NCI-H1105 (cell line): ENCODE measurements around the gene PCBP3.
"Not testable (repeated sequence)": the region's sequence is repeated elsewhere in the genome, so short reads cannot be mapped to it uniquely, and the experiment has no call there.

Source experiments
- DNase-seq: peaks from one replicate; lab custom pipeline; 2025; lab: John Stamatoyannopoulos, UW

Gene PCBP3

DNA sequence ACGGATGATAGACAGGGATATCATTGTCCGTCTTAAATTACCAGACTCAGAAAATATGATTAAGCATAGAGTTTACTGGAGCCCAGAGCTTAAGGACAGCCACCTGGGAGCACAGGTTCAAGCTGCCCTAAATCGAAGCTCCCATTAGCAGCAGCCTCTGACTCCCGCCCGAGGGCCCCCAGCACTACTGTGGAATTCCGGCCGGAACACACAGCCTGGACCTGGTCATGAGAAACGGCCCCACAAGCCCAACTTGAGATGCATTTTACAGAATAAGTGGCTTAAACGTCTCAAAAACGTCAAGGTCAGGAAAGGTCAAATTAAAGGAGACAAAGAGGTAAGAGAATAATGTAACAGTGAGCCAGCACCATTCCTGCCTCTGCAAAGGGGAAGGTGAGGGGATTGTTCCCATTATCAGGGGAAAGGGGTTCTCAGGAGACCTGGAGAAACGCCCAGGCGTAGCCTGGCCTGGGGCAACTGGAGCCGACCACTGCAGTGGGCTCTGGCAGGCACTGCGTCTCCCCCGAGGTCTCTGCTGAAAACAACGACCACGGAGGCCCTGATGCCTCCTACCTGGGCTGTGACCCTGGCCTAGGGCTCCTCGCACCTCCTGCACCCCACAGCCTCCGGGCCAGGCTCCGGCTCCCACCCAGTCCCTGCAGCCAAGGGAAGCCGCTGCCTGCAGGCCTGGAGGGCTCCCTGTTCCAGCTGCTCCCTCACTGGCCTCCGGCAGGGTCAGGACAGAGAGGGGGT is 326.6 kb downstream of the PCBP3 start:
- no peak for DNase-seq

DNA sequence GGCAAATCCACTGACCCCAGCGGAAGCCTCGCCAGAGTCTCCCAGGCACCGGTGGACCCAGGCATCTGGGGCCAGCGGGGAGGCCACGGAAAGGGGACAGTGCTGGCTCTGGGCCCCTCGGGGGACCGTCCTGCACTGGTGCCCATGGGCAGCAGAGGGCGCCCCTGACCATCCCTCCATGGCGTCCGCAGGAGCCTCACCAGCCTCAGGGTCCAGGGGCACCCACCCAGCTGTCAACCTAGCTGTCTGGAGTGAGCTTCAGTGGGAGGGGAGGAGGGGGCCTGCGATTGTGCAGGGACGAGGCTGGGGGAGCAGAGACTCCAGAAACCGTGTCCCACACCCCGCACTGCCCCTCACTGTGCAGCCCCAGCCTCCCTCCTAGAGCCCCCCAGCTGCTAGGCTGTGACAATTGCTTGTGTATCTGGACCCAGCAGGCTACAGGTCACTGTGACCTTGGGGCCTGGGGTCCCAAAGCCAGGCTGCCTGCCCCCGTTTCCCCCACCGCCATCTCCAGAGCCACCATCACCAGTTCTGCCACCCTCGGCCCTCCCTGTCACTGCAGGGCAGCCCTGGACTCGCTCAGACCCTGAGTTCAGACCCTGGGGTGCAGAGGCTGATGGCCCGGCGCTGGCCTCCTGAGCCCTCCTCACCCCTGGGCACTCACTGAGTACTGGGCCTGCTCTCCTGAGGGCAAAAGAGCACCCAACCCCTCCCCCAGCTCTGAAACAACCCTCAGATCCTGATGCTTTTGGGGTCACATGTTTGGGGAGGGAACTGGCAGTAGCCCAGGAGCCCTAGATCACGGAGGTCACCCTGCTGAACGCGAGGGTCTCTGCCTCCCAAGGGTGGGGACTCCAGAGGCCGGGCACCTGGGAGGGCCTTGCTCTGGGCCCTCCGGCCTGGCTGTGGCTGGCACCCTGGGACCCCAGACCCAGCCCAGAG is 327.4 kb downstream of the PCBP3 start:
- peak; percentile 15 for DNase-seq

DNA sequence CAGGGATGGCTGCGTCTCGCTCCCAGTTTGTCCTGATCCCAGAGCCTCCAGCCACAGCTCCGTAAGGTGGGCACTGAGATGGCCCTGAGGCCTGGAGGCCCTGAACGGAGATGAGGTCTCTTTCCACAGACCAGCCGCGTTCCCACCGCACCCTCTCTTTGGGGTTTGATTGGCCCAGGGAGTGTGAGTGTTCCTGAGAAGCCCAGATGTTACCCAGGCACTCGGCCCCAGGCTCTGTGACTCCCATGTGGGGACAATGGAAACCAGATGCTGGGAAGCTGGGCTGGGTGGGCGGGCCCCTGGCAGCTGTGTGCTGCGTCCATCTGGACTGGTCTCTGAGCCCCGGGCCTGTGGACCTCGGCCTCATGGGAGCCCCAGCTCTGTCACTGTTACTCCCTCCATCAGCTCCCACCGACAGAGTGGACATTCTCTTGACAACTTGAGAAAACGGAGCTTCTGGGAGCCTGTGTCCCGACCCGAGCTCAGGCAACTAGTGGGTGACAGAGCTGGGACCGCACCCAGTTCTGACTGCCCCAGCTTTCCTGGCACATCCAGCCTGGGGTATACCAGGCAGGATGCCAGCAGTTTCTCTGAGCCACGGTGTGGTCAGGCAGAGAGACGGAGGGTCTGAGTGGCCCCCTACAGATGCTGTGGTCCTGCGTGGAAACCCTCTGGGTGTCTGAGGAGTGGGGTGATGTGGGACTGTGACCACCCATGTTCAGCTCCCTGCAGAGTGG is 328.3 kb downstream of the PCBP3 start:
- no peak for DNase-seq

DNA sequence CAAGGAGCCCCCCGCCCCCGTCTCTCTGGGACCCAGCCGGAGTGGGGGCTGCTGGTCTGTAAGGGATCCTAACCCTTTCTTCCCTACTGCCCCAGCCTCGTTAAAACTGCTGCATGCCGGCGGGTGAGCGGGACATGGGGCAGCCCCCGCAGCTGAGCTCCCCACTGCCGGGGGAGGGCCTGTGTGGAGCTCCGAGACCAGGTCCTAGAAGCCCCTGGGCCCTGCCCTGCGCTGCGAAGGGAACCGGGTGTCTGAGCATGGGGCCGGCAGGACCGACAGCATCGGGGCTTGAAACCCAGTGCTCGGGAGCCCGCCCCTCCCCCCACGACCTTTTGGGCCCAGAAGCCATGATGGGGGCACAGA is 328.8 kb downstream of the PCBP3 start:
- no peak for DNase-seq

DNA sequence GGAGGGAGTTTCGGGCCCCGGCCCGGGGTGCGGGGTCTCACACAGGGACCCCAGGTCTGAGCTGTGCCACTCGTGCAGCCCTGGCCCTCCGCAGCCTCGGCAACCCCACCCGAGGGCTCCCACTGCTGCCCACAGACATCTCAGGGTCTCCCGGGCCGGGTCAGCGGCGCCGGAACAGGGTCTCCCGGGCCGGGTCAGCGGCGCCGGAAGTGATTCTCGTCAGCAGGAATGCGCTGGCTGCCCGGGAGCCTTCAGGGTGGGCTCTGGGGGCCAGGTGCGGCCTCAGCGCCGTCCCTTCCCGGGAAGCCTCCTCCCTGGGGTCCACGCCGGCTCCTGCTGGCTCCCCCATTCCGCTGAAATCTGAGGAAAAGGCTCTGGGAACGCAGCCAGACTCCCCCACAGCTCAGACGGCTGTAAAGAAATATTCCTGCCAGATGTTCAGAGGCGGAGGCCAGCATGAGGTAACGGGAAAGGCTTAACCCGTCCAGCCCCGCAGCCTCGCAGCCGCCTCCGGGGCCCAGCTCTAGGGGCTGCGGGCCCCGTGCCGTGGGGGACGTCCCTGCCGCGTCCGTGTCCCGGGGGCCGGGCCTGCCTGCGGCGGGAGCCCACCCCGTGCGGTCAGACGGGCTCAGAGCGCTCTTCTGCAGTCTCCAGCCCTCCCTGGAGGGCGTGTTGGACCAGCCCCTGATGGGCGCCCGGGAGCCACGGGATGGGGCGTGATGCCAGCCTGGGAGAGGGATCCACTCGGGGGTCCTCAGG is 329.4 kb downstream of the PCBP3 start:
- peak; percentile 40 for DNase-seq

DNA sequence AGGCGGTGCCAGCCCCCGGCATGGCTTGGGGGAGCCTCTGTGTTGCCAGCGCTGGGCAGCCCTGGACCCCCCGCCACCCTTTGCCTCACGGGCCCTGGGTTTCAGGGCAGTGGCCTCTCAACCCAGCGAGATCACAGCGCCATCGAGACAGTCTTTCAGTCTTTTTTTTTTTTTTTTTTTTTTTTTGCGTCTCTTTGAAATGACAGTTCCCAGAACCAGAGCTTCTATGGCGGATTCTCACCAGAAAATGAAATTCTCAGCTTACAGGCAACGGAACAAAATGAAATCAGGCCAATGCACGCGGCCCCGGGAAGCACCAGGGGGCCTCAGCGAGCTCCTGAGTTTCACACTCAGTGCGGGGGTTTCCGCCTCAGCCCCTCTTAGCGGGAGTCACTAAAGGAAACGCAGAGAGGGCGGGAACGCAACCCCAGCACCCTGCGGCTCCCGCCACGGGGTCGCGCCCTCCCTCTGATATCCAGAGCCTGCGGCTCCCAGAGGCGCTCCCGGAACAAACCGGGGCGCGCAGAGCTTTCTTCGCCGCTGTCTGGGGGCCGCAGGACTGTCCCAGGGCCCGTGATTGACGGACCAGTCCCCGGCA is 330.0 kb downstream of the PCBP3 start:
- DNase-seq, result peak; percentile 80

DNA sequence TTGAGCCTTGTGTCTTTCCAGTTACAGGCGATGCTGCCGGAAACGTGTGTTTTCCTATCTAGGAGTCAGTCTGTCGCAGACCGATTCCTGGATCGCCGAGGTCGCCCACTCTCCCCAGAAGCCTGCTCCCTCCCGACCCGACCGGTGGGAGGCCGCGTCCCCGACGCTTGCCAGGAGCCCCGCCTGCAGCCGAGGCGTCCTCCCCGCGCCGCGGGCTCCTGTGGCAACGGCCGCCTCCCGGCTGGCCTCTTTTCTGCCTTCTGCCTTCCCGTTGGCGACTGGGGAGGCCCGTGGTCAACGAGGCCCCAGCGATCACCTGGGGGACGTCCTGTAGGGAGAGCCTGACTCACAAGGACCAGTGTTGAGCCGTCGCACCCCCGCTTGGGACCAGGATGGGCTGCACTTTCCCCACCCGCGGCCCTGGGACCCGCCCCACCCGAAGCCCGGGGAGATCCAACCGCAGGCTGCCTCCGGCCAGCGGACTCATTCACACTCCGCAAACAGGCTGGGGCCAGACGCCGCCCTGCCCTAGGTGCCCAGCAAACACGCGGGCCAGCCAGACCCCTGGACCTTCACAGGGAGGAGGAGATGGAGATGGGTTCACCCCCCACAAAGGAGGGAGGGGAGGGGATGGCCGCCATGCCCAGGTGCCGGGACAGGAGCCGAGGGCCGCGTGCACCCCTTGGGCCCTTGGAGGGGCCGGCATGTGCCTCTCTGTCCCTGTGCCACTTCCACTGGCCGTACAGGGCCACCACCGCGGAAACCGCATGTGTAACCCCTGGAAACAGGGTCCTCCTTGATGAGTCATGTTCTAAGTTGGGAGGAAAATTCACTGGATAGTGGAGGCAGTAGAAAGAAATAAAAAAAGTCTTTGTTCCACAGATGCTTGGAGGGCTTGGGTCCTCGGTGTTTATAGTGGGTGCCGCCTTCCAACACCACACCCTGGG is 330.8 kb downstream of the PCBP3 start:
- peak; percentile 23 for DNase-seq

DNA sequence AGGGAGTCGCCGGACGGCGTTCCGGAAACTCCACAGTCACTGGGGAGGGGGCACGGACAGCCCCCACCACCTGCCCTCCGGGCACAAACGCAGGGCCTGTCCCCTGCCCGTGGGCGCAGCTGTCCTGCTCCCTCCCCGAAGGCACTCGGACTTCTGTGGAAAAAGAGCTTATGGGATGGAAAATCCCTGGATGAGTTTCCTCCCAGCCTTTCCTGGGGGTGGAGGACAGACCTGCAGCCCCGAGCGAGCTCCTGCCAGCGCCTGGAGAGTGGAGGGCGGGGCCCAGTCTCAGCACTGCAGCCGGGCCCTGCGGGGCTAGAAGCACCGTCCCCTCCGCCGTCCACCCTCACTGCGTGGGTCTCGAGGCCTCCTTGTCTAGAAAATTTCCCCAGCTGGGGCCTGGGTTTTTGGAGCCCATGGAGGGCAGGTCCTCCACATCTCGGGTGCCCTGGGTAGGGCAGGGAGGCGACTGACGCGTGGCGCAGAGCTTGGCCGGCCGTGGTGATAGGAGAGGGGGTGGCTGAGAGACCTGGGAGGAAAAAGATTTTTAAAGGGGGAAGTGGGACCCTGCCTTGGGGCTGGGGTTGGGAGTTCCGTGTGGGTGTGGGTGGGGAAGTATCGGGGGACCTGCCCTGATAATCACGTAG is 331.6 kb downstream of the PCBP3 start:
- DNase-seq, result no peak

DNA sequence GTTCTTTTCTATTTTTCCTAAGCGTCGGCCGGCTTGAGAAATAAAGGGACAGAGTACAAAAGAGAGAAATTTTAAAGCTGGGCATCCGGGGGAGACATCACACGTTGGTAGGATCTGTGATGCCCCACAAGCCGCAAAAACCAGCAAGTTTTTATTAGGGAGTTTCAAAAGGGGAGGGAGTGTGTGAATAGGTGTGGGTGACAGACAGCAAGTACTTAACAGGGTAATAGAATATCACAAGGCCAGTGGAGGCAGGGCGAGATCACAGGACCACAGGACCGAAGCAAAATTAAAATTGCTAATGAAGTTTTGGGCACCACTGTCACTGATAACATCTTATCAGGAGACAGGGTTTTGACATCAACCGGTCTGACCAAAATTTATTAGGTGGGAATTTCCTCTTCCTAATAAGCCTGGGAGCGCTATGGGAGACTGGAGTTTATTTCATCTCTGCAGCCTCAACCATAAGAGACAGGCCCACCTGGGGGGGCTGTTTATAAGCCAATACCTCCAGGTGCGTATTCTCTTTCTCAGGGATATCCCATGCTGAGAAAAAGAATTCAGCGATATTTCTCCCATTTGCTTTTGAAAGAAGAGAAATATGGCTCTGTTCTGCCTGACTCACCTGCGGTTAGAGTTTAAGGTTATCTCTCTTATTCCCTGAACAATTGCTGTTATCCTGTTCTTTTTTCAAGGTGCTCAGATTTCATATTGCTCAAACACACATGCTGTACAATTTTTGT is 332.3 kb downstream of the PCBP3 start:
- DNase-seq, result not testable (repeated sequence)

DNA sequence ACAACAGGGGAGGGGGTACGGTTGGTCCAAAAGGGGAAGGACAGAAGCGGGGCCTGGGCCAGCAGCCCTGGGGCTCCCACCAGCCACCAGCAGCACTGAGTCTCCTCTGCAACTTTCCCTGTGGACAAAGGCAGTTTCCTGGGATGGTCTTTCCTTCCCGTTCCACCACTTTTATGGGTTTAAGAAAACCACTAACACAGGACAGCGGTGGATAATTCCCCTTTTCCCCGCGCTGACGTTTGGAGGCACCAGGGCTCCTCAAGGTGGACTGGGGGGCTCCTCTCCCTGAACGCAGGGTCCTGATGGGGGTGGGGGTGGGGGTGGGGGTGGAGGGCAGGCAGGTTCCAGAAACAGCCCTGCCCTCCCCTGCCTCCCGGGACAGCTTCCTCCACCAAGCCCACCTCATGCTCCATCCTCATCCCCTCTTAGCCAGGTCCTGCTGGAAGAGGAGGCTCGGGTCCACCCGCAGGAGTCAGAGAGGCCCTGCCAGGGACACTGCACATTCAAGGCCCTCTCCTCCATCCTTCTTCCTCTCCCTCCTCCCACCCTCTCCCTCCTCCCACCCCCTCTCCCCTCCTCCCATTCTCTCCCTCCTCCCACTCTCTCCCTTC is 333.3 kb downstream of the PCBP3 start:
- DNase-seq, result no peak

DNA sequence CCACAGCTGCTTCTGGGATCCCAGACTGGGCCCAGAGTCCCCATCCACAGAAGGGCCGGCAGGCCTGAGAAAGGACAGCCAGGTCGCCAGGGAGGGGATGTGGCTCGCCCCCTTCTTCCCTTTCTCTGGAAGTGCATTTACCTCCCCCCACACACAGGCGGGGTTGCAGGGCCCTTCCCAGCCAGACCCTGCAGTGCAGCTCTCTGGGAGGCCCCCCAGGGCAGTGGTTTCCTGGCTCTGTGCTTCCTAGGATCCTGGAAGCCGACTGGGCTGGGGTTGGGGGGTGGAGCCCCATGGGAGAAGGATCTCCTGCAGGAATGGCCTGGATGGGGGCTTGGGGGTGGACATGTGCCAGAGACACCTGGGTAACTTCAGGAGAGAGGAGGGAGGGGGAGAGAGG is 333.9 kb downstream of the PCBP3 start:
- no peak for DNase-seq

DNA sequence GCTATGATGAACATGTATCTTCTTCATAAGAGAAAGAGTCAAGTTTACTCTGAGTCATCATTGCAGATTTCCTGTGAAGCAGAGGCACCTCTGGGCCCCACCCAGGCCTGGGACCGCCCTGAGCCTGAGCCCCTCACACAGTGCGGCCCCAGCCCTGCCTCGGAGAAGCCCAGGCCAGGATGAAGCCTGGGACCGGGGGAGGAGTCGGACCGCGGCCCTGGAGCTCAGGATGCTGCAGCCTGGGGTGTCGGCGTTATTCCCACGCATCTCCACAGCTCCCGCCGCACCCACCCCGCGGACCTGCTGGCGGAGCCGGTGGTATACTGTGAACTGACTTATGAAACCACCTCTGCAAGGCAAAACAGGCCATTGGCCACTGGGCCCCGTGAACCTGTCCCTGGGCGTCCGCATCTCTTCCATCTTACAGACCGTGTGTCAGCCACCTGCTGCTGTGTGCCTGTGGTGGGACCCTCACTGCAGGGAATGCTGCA is 335.7 kb downstream of the PCBP3 start:
- no peak for DNase-seq

DNA sequence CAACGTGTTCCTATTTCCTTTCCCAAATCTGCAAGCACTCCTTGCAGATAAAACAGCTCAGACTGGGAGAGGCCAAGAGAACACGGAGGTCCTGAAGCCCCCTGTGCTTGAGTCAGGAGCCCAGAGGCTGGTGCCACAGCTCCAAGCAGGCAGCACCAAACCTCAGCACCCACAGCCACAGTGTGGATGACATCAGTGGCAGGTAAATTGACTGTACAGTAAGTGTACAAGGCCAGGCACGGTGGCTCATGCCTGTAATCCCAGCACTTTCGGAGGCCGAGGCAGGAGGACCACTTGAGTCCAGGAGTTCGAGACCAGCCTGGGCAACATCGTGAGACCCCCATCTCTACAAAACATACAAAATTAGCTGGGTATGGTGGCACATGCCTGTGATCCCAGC is 336.1 kb downstream of the PCBP3 start:
- no peak for DNase-seq

DNA sequence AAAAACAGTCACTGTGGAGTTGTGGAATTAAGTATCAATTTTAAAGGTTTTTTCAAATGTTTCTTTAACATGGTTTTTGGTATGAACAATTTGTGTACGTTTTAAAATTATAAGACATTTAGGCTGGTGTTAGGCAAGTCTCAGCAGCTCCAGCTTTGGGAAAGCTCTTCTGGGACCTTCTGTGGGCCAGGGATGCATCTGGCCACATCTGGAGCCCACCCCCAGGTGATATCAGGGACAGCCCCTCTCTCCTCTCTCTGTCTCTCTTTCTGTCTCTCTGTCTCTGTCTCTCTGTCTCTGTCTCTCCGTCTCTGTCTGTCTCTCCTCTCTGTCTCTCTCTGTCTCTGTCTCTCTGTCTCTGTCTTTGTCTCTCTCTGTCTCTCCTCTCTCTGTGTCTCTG is 336.7 kb downstream of the PCBP3 start:
- DNase-seq, result no peak

DNA sequence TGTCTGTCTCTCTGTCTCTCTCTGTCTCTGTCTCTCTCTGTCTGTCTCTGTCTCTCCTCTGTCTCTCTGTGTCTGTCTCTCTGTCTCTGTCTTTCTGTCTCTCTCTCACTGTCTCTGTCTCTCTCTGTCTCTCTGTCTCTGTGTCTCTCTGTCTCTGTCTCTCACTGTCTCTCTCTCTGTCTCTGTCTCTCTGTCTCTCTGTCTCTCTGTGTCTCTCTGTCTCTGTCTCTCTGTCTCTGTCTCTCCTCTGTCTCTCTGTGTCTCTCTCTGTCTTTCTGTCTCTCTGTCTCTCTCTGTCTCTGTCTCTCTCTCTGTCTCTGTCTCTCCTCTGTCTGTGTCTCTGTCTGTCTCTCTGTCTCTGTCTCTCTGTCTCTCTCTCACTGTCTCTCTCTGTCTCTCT is 337.2 kb downstream of the PCBP3 start:
- no peak for DNase-seq

DNA sequence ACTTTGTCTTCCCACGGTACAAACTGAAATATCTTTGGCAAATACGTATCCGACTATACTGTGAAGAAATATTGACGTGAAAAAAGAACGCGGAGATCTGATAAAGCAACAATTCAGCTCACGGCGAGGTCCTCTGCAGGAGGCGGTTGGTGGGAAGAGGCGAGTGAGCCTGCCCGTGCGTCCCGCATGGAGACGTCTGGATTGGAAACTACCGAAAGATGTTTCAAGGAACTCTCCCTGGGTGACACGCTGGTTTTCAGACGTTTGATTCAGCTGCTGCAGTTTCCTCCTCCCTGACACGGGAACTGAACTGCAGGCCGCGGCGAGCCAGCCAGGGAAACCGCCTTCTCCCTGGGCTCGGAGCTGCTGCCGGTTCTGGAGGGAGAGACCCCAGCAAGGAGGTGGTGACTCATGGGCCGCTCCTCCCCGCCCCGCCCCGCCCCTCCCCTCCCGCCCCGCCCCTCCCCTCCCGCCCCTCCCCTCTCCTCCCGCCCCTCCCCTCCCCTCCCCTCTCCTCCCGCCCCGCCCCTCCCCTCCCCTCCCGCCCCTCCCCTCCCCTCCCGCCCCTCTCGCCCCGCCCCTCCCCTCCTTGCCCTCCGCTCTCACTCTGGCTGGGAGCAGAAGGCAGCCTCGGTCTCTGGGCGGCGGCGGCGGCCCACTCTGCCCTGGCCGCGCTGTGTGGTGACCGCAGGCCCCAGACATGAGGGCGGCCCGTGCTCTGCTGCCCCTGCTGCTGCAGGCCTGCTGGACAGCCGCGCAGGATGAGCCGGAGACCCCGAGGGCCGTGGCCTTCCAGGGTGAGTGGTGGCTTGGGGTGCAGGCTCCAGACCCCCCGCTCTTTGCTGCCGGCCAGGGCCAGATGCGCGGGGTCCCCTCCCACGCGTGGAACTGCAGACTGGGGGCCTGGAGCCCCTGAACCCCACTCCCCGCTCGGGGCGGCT is 337.9 kb downstream of the PCBP3 start, which contains the start of gene COL6A1:
Gene COL6A1 (plus strand): TSS at position 620 of the 941 bp plus-strand sequence. CDS start 81 bp downstream, at position 701.
- DNase-seq, result peak; percentile 64
